Activated naive CD4-positive, alpha-beta T cell treated with anti-CD3 and anti-CD28 coated beads, Interleukin-2, amount 10 ng/mL, durations not matched to agents 7 days and 5 days (primary cell): ENCODE data around the gene TMEM109.
"Not testable (repeated sequence)": the region's sequence is repeated elsewhere in the genome, so short reads cannot be mapped to it uniquely, and the experiment has no call there.

Experiments used
- CTCF ChIA-PET: fragments of 350-600 bp; sonication (Branson Sonifier 250); formaldehyde crosslinking; loops from one replicate; lab custom pipeline; 2021; ENCODE audit warnings: antibody characterized with exemption; lab: Charles Lee
- DNase-seq: peaks from one replicate; pipeline ENCODE4 v3.0.0-alpha.2; 2020
- H3K27ac Mint-ChIP-seq: one replicate; pipeline ENCODE4 v1.8.0; 2021; ENCODE audit warnings: mild to moderate bottlenecking, moderate library complexity, mixed read lengths
- H3K27me3 Mint-ChIP-seq: one replicate; pipeline ENCODE4 v1.8.0; 2021; ENCODE audit warnings: mild to moderate bottlenecking, mixed read lengths
- H3K36me3 Mint-ChIP-seq: one replicate; pipeline ENCODE4 v1.8.0; 2021; ENCODE audit warnings: mixed read lengths
- H3K4me1 Mint-ChIP-seq: one replicate; pipeline ENCODE4 v1.8.0; 2021; ENCODE audit warnings: mixed read lengths
- H3K4me3 Mint-ChIP-seq: one replicate; pipeline ENCODE4 v1.8.0; 2021; ENCODE audit warnings: mild to moderate bottlenecking, moderate library complexity, mixed read lengths
- H3K9me3 Mint-ChIP-seq: one replicate; pipeline ENCODE4 v1.8.0; 2021; ENCODE audit warnings: mixed read lengths

The TMEM109 gene

DNA sequence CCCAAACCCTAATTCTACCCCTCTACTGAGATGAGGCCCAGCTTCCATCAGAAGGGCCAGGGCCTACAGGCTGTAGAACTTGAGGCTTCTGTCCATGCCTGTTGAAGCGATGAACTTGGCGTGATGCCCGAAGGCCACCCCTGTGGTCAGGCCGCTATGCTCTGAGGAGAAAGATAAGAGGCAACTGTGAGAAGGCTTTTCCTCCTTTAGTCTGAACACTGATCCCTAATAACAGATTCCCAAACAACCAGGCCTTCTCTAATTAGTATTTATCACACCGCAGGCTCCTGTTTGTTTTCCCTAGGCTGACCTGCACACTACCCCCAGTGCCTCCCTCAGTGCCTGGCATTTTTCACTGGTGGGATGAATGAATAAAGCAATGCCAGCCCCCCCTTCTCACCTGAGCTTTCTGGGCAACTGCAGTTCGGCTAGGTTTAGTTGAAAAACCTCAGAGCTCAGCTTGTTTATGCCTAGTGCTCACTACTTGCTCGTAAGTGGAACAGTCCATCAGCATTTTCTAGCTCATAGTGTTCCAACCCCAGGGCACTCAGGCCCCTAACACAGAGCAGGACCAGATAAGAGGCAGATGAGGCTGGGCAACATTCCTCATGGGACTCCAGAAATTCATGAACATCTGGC lies 22.7 kb upstream of the TMEM109 start:
- Mint-ChIP-seq H3K9me3 (no peaks in the 10 kb centered on the region), H3K4me3 (no peak overlapping the region), H3K27me3 (no peaks in the 10 kb centered on the region), H3K4me1 (peaks cover 2% of the 10 kb centered on the region), H3K27ac (no peak overlapping the region), H3K36me3 (peaks cover 42% of the 10 kb centered on the region)
- peak; percentile 2 for DNase-seq
- CTCF ChIA-PET = interaction anchor here (2.1 to 5.0 kb wide), 3 partner anchors 8 to 62 kb away, joined by 13 to 178 read pairs (median 14); no protein-coding TSS in a partner anchor

DNA sequence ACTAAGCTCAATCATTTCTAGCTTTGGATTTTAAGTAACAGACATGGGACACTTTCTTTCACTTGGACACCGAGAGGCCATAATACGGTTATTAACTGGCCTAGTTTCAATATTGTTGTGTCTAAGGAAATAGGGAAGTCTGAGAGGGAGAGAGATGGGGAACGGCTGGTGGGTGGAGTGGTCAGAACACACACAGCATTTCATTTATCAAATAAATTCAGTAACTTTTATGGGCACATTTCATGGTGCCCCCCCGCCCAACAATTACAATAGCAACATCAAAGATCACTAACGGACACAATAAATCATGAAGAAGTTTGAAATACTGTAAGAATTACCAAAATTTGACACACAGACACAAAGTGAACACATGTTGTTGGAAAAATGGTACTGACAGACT lies 18.3 kb upstream of the TMEM109 start:
- no peak overlapping the region for H3K27ac Mint-ChIP-seq
- CTCF ChIA-PET = interaction anchor here (1.4 to 1.8 kb wide), 2 partner anchors 8 to 65 kb away, joined by 5 to 10 read pairs; no protein-coding TSS in a partner anchor
- H3K4me1 Mint-ChIP-seq = no peaks in the 10 kb centered on the region
- no peak overlapping the region for H3K4me3 Mint-ChIP-seq
- peaks cover 68% of the 10 kb centered on the region for H3K36me3 Mint-ChIP-seq
- DNase-seq = peak; percentile 5
- H3K9me3 Mint-ChIP-seq = no peaks in the 10 kb centered on the region
- H3K27me3 Mint-ChIP-seq = no peaks in the 10 kb centered on the region

DNA sequence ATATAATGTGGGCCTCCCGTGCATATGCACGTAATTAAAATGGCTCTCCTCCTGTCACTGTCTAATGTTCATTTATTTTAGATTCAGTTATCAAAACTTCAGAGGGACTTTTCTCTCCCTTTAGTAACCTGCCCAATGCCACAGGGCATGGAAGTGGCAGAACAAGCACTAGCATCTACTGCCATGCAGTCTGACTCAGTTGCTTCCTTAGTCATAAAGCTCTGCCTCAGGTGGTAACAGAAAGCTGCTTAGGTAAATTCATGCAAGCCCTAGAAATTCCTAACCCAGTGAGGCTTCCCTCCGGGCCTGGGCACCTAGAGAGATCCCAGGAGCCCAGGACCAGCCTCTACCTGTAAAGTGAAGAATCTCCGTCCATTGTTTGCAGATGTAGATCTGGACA lies 16.5 kb upstream of the TMEM109 start:
- H3K27ac Mint-ChIP-seq = no peak overlapping the region
- CTCF ChIA-PET = interaction anchor here (0.7 to 10.1 kb wide), 5 partner anchors 14 to 290 kb away, joined by 3 to 100 read pairs (median 3); no protein-coding TSS in a partner anchor
- no peak overlapping the region for H3K4me3 Mint-ChIP-seq
- H3K4me1 Mint-ChIP-seq = no peaks in the 10 kb centered on the region
- H3K27me3 Mint-ChIP-seq = no peaks in the 10 kb centered on the region
- H3K36me3 Mint-ChIP-seq = peaks cover 71% of the 10 kb centered on the region
- H3K9me3 Mint-ChIP-seq = no peaks in the 10 kb centered on the region
- DNase-seq = no peak

DNA sequence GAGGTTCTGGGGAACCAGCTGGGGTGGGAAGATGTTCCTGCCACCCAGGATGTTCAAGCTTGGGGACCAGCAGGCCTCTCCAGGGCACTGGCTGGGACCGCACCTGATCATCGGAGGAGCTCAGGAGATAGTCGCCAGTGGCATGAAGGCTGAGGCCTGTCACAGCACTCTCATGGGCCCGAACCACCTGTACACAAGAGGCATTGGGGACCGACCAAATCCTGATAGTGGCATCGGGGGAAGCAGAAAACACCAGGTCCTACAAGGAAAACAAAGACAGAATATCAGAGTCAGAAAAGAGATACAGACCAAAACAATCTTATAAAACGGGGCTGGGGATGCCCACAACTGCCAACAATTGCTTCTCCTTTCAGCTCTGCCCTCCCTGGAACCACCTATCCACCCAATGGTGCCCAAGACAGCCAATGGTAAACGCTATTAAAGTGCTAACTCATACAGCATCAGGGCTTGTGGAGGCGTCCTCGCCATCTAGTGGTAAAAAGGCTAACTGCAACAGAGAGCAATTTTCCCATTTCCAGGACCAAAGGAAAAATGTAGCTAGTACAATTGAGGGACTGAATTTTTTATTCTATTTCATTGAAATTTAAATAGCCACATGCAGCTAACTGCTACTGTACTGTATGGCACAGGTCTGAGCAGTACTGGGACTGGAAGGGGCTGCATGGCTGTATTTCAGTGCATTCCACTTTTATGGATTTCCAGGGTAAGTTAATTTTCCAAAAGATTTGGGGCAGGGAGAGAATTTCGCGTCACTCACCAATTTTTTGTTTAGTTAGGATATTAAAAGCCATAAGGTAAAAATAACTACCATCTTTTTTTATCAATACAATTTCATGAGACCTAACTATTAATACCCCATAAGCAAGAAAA lies 14.7 kb upstream of the TMEM109 start:
- no peaks in the 10 kb centered on the region for H3K9me3 Mint-ChIP-seq
- H3K4me1 Mint-ChIP-seq = peaks cover 7% of the 10 kb centered on the region
- peaks cover 65% of the 10 kb centered on the region for H3K36me3 Mint-ChIP-seq
- peak overlapping the region; percentile 15 for H3K27ac Mint-ChIP-seq
- no peaks in the 10 kb centered on the region for H3K27me3 Mint-ChIP-seq
- DNase-seq = peak; percentile 45
- no peak overlapping the region for H3K4me3 Mint-ChIP-seq
- CTCF ChIA-PET = interaction anchor here (0.7 to 10.1 kb wide), 22 partner anchors 9 to 288 kb away, joined by 3 to 100 read pairs (median 3); partner anchors contain the start of genes CCDC86, PTGDR2 and TMEM109

DNA sequence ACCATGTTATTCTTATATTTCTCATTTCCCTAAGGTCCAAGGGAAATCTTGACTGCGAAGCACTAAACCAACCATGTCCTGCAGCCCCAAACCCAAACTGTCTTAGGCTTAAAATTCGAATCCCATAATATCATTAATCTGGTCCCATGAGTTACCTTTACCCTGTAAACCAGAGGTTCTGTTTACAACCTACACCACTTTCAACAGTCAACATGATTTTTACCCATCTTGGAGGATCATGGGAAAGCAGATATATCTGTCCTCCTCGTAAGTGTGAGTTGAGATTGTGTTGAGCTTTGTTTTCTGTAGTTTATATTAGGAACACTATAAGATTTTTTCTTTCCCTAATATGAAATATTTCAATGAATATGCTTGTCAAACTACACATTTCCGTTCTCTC lies 14.0 kb upstream of the TMEM109 start:
- DNase-seq = no peak
- Mint-ChIP-seq H3K27ac (peak overlapping the region; percentile 59), H3K27me3 (no peaks in the 10 kb centered on the region), H3K9me3 (no peaks in the 10 kb centered on the region), H3K4me1 (peaks cover 14% of the 10 kb centered on the region), H3K4me3 (no peak overlapping the region), H3K36me3 (peaks cover 61% of the 10 kb centered on the region)
- CTCF ChIA-PET = interaction anchor here (0.7 to 10.1 kb wide), 17 partner anchors 9 to 287 kb away, joined by 3 to 100 read pairs (median 4); partner anchors contain the start of genes PTGDR2 and TMEM109

DNA sequence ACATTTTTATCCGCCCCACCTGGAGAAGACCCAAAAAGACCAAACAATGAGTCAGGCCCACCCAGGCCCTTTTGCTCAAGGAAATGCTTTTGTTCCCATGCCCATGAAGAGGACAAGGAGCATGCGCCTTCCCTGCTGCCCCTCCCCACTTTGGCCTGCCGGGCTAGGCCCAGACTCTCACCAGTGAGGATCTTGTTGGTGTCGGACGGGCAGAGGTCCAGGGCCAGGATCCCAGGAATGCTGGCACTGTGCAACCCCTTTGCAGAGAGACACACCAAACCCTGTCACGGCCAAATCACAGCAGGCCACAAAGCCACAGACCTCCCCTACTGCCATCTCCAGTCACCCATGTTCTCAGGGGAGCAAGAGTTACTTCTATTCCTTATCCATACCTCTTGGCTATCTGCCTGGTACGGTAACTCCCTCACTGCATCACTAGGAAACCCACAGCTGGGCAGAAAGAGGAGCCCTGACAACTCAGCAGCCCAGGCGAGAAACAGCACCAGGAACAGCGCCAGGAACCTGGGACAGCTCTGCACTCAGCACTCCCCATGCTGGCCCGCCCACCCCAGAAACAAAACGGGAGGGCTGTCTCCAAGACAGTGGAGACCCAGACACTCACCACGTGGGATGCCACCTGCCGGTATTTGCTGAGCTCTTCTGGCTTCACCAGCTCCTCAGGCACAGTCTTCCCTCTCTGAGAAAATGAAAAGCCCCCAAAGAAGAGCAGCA lies 13.1 kb upstream of the TMEM109 start:
- CTCF ChIA-PET = interaction anchor here (0.7 to 10.1 kb wide), 9 partner anchors 10 to 286 kb away, joined by 3 to 100 read pairs (median 11); partner anchors contain the start of gene TMEM109
- H3K36me3 Mint-ChIP-seq = peaks cover 56% of the 10 kb centered on the region

DNA sequence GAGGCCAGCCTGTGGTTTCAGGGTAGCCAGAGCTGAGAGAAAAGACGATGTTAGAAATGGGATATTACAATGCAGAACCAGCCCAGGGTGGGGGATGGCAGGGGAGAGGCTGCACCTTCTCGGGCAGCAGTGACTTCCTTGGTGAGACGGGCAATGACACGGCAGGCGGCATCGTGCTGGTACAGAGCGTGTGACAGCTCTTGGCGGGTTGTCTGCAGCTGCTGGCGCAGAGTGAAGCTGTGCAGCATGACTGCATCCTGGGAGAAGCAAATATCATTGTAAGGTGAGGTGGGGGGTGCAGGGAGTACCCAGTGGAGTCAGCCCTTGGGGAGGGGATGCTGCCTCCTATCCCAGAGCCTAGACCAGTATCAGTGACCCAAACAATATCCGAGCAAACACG lies 11.3 kb upstream of the TMEM109 start:
- Mint-ChIP-seq H3K9me3 (no peaks in the 10 kb centered on the region), H3K27ac (no peak overlapping the region), H3K36me3 (peaks cover 44% of the 10 kb centered on the region), H3K4me1 (peaks cover 32% of the 10 kb centered on the region), H3K27me3 (peaks cover 1% of the 10 kb centered on the region), H3K4me3 (no peak overlapping the region)
- DNase-seq = peak; percentile 12
- CTCF ChIA-PET = interaction anchor here (1.2 to 10.1 kb wide), 5 partner anchors 8 to 178 kb away, joined by 4 to 100 read pairs (median 35); partner anchors contain the start of gene TMEM109

More for the DNA sequence above, 13.1 kb upstream of the TMEM109 start:
- Mint-ChIP-seq H3K4me3 (no peak overlapping the region), H3K27me3 (no peaks in the 10 kb centered on the region), H3K4me1 (peaks cover 21% of the 10 kb centered on the region), H3K27ac (no peak overlapping the region), H3K9me3 (no peaks in the 10 kb centered on the region)
- peak; percentile 19 for DNase-seq

DNA sequence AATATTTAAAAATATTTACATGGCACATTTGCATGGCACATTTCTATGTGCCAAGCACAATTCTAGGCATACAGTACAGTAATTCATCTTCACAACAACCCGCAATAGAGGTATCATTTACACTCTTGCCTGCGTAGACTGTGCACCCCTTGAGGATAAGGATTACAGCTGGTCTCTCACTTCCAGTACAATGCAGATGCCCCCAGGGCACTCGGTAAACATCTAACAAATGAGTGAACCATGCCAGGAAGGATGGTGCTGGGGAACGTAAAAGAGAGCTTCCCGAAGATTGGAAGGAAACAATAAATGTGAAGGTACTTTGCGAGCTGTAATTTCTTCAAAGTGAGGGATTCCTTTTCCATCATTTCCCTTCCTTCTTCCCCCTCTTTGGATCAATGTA lies 8.9 kb upstream of the TMEM109 start:
- Mint-ChIP-seq H3K27ac (peak overlapping the region; percentile 93), H3K36me3 (peaks cover 22% of the 10 kb centered on the region), H3K4me1 (peaks cover 33% of the 10 kb centered on the region), H3K9me3 (no peaks in the 10 kb centered on the region), H3K4me3 (peak overlapping the region; percentile 79), H3K27me3 (peaks cover 18% of the 10 kb centered on the region)
- DNase-seq = peak; percentile 15
- CTCF ChIA-PET = interaction anchor here (0.6 to 10.1 kb wide), 9 partner anchors 9 to 282 kb away, joined by 3 to 100 read pairs (median 4); partner anchors contain the start of gene TMEM109

DNA sequence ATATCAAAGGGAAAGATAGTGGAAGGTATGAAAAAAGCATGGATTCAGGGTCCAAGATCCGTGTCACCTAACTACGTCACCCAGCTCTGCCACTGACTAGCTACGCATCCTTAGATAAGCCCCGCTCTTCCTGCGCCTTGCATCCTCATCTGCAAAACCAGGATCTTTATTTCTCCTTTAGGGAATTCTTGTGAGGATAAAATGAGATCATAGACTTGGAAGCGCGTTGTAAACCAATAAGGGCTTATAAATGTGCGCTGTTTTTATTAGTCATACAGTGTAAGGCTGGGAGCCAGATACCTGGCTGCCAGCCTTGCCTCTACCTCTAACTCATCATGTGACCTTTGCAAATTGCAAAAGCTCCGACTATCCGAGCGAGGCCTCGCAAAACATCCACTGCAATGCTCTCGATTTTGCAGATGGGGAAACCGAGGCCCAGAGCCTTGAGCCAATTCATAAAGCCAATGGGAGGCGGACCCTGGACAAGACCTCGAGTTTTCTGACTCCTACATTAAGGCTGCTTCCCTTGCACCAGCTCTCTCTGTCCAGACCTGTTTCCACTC lies 8.3 kb upstream of the TMEM109 start:
- H3K27me3 Mint-ChIP-seq = peaks cover 22% of the 10 kb centered on the region
- peak overlapping the region; percentile 79 for H3K4me3 Mint-ChIP-seq
- peak overlapping the region; percentile 93 for H3K27ac Mint-ChIP-seq
- no peaks in the 10 kb centered on the region for H3K9me3 Mint-ChIP-seq
- CTCF ChIA-PET = interaction anchor here (0.8 to 10.1 kb wide), 9 partner anchors 8 to 282 kb away, joined by 3 to 100 read pairs (median 4); partner anchors contain the start of gene TMEM109
- H3K4me1 Mint-ChIP-seq = peaks cover 36% of the 10 kb centered on the region
- peak; percentile 30 for DNase-seq
- H3K36me3 Mint-ChIP-seq = peaks cover 18% of the 10 kb centered on the region

DNA sequence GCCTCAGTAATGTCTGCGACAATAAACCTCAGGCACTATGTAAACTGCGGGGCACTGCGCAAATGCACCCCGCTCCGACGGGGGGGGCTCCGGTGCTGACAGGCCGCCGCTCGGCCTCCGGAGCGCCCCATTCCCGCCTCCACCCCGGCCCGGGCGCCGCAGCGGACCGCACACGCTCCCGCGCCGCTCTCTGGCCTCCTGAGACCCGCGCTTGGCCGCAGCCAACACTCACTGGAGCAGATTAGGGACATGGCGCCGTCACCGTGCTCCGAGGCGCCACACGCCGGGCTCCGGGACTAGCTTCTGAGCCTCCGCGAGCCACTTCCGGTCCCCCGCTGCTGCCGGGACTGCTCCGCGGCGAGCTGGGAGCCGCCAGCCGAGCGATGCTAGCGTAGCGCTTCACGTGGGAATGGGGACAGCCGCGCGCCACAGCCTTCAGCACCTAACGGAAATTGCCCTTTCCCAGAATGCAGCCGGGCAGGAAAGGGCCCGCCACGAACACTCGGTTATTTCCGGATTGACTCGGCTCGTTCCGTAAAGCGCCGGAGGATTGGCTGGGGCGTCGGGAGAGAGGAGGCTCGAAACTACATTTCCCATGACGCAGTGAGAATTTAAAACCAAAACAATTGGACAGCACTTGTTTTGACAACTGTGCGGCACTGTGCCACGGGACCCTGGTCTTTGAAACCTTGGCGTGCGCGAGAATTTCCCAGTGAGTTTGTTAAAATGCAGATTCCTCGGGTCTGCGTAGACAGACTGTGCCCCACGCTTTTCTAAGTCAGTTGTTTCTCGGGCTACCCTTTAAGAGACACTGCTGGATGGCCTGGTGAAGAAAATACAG lies 7.6 kb upstream of the TMEM109 start, which contains the start of gene PRPF19:
Gene PRPF19, minus strand, starts transcription at position 454 of the 841 bp plus-strand sequence. Its CDS starts 203 bp downstream, at position 251.
- Mint-ChIP-seq H3K36me3 (peaks cover 12% of the 10 kb centered on the region), H3K4me1 (peaks cover 42% of the 10 kb centered on the region), H3K27ac (peak within 1 kb of the TSS; percentile 93), H3K4me3 (peak within 1 kb of the TSS; percentile 79), H3K9me3 (no peaks in the 10 kb centered on the region), H3K27me3 (peaks cover 22% of the 10 kb centered on the region)
- CTCF ChIA-PET = interaction anchor here (0.8 to 10.1 kb wide), 6 partner anchors 7 to 263 kb away, joined by 3 to 100 read pairs (median 4); partner anchors contain the start of gene TMEM109
- peak; percentile 99 for DNase-seq

DNA sequence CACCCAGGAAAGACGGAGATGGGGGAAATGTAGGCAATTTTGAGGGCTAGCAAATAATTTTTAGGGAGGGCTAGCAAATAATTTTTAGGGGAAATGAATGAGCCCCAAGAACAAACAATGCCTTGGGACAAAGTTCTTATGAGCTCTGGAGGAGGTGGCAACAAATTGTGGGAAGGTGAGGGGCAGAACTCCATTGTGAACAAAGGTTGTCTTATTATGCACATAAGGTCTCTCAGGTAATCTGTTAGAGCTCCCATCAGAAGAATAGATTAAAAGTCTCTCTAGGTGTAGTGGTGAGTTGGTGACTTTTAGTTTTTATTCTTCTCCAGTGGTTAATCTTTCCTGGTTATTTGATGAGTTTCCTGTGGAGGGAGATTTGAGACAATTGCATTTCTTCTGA lies 5.2 kb upstream of the TMEM109 start:
- H3K36me3 Mint-ChIP-seq = peaks cover 3% of the 10 kb centered on the region
- H3K4me1 Mint-ChIP-seq = peaks cover 61% of the 10 kb centered on the region
- H3K27ac Mint-ChIP-seq = peak overlapping the region; percentile 11
- peaks cover 22% of the 10 kb centered on the region for H3K27me3 Mint-ChIP-seq
- no peak for DNase-seq
- no peaks in the 10 kb centered on the region for H3K9me3 Mint-ChIP-seq
- CTCF ChIA-PET = interaction anchor here (0.7 to 1.1 kb wide), 2 partner anchors 9 to 60 kb away, joined by 3 read pairs; no protein-coding TSS in a partner anchor
- no peak overlapping the region for H3K4me3 Mint-ChIP-seq

DNA sequence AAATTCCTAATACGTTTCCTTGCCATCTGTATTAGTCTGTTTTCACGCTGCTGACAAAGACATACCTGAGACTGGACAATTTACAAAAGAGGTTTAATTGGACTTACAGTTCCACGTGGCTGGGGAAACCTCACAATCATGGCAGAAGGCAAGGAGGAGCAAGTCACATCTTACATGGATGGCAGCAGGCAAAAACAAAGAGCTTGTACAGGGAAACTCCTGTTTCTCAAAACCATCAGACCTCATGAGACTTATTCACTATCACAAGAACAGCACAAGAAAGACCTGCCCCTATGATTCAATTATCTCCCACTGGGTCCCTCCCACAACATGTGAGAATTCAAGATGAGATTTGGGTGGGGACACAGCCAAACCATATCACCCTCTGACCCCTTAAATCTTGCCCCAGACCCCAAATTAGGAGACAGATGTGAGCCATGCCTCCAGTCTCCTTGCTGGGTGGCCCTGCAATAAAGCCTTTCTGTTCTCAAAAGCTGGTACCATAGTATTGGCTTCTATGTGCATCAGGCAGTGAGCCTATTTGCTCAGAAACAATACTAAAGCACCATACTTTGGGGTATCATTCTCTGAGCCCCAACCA lies 4.2 kb upstream of the TMEM109 start:
- H3K36me3 Mint-ChIP-seq, H3K9me3 Mint-ChIP-seq, H3K4me3 Mint-ChIP-seq, H3K27ac Mint-ChIP-seq, CTCF ChIA-PET: not testable (repeated sequence)
- Mint-ChIP-seq H3K27me3 (peaks cover 22% of the 10 kb centered on the region), H3K4me1 (peaks cover 51% of the 10 kb centered on the region)
- peak; percentile 9 for DNase-seq
